SK-N-SH treated with all-trans-retinoic acid at 6 μM for 48 hours (cell line): ENCODE data around the gene GSG1L.

Experiments used
- BACH2 ChIP-seq: fragments of 250-450 bp; sonication (Bioruptor Pico); IDR thresholded peaks from 2 replicates; pipeline ENCODE4 v1.9.0; 2021; ENCODE audit warnings: mild to moderate bottlenecking, borderline replicate concordance
- ISL1 ChIP-seq: fragments of 250-450 bp; sonication (Bioruptor Pico); IDR thresholded peaks from 2 replicates; pipeline ENCODE4 v2.1.2; 2022; ENCODE audit warnings: mild to moderate bottlenecking, moderate library complexity
- TCF4 ChIP-seq: fragments of 250-450 bp; sonication (Bioruptor Pico); IDR thresholded peaks from 2 replicates; pipeline ENCODE4 v1.8.0; 2021; ENCODE audit warnings: mild to moderate bottlenecking, moderate library complexity, borderline replicate concordance
- ZFP30 ChIP-seq: fragments of 450-650 bp; formaldehyde crosslinking; IDR thresholded peaks from 2 replicates; pipeline ENCODE4 v1.5.0; 2022; ENCODE audit warnings: mild to moderate bottlenecking, moderate library complexity
- ZNF8 ChIP-seq: fragments of 450-650 bp; formaldehyde crosslinking; IDR thresholded peaks from 2 replicates; pipeline ENCODE4 v1.5.0; 2020; ENCODE audit warnings: mild to moderate bottlenecking, moderate library complexity
- TF ChIP-seq, protein P1 (sequence below): fragments of 250-450 bp; sonication (Bioruptor Pico); IDR thresholded peaks from 2 replicates; pipeline ENCODE4 v1.8.0; 2020; ENCODE audit warnings: mild to moderate bottlenecking, moderate library complexity, borderline replicate concordance

DNA sequence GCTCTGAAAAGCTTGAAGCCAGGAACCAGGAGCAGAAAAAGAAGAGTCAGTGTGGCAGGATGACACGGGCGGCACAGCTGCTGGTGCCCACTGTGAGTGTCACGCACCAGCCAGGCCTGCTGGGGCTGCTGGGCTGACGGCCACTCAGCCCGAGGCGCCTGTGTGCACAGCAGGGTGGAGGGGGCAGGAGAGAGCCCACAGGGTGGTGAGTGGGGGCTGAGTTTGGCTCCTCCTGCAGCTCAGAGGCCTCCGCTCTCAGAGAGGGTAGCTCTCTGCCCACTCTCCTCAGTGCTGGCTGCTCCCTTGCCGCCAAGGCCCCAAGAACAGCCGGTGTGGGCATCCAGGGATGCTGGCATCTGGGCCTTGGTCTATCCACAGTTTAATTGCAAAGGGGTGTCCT is 59.6 kb downstream of the GSG1L start:
- TF ChIP-seq, protein P1, sequence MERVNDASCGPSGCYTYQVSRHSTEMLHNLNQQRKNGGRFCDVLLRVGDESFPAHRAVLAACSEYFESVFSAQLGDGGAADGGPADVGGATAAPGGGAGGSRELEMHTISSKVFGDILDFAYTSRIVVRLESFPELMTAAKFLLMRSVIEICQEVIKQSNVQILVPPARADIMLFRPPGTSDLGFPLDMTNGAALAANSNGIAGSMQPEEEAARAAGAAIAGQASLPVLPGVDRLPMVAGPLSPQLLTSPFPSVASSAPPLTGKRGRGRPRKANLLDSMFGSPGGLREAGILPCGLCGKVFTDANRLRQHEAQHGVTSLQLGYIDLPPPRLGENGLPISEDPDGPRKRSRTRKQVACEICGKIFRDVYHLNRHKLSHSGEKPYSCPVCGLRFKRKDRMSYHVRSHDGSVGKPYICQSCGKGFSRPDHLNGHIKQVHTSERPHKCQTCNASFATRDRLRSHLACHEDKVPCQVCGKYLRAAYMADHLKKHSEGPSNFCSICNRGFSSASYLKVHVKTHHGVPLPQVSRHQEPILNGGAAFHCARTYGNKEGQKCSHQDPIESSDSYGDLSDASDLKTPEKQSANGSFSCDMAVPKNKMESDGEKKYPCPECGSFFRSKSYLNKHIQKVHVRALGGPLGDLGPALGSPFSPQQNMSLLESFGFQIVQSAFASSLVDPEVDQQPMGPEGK (CRISPR knock-in tag): no peak
- TF ChIP-seq BACH2 (no peak), ZFP30 (no peak), ZNF8 (CRISPR knock-in tag) (no peak), ISL1 (CRISPR knock-in tag) (no peak), TCF4 (CRISPR knock-in tag) (no peak)
